Measurements from ENCODE around the gene FANCL. TPM values are rescaled to one million over a fixed set of nuclear protein-coding genes. Genes with fewer than 3 reads are reported as not detected.
"Not testable (repeated sequence)": the region's sequence is repeated elsewhere in the genome, so short reads cannot be mapped to it uniquely, and the experiment has no call there.

FANCL gene
- 24.0 and 27.6 TPM in 2 replicates for total RNA-seq

- intact Hi-C loops (cut with micrococcal nuclease): loop anchor here (2.0 to 5.0 kb wide), 2 partner anchors 111 to 194 kb away; partner anchors contain the start of gene VRK2
- DNase-seq (ENCODE audit: low spot score): peak; percentile 66
- peak within 1 kb of the TSS; percentile 89 for H3K4me3 Mint-ChIP-seq (ENCODE audit: low read depth)
Observed at GRCh38 chr2:58240670-58241545, at the start of gene FANCL. Gene FANCL, minus strand, starts transcription at chr2:58241325. Its CDS starts 12 bp downstream, at chr2:58241313.

GRCh38 chr2:58289029-58289428 is 47.9 kb upstream of the FANCL start:
- intact Hi-C loops (cut with micrococcal nuclease): no loop called here
- Mint-ChIP-seq H3K4me3 (ENCODE audit: low read depth) (no peak overlapping the region), H3K9me3 (no peaks in the 10 kb centered on the region), H3K27me3 (ENCODE audit: low read depth) (peaks cover 5% of the 10 kb centered on the region), H3K27ac (no peak overlapping the region), H3K36me3 (ENCODE audit: low read depth) (no peaks in the 10 kb centered on the region), H3K4me1 (ENCODE audit: low read depth) (no peaks in the 10 kb centered on the region)
- no peak for DNase-seq (ENCODE audit: low spot score)

More at GRCh38 chr2:58240670-58241545, at the start of gene FANCL:
- no peaks in the 10 kb centered on the region for H3K9me3 Mint-ChIP-seq
- H3K4me1 Mint-ChIP-seq (ENCODE audit: low read depth): peaks cover 26% of the 10 kb centered on the region
- peaks cover 4% of the 10 kb centered on the region for H3K36me3 Mint-ChIP-seq (ENCODE audit: low read depth)
- H3K27ac Mint-ChIP-seq: peak within 1 kb of the TSS; percentile 87
- H3K27me3 Mint-ChIP-seq (ENCODE audit: low read depth): peaks cover 15% of the 10 kb centered on the region

- no peak overlapping the region for H3K27ac Mint-ChIP-seq
- no peak for DNase-seq (ENCODE audit: low spot score)
- H3K9me3 Mint-ChIP-seq: no peaks in the 10 kb centered on the region
- no peaks in the 10 kb centered on the region for H3K4me1 Mint-ChIP-seq (ENCODE audit: low read depth)
- H3K36me3 Mint-ChIP-seq (ENCODE audit: low read depth): no peaks in the 10 kb centered on the region
- peaks cover 5% of the 10 kb centered on the region for H3K27me3 Mint-ChIP-seq (ENCODE audit: low read depth)
- no peak overlapping the region for H3K4me3 Mint-ChIP-seq (ENCODE audit: low read depth)
- intact Hi-C loops (cut with micrococcal nuclease): no loop called here
Observed at GRCh38 chr2:58283931-58284330, 42.8 kb upstream of the FANCL start.

GRCh38 chr2:58275144-58275543 is 34.0 kb upstream of the FANCL start:
- H3K4me1 Mint-ChIP-seq (ENCODE audit: low read depth); DNase-seq (ENCODE audit: low spot score); H3K9me3 Mint-ChIP-seq; intact Hi-C loops (cut with micrococcal nuclease); H3K27ac Mint-ChIP-seq; H3K36me3 Mint-ChIP-seq (ENCODE audit: low read depth); H3K4me3 Mint-ChIP-seq (ENCODE audit: low read depth); H3K27me3 Mint-ChIP-seq (ENCODE audit: low read depth): not testable (repeated sequence)

GRCh38 chr2:58271826-58272225 is 30.7 kb upstream of the FANCL start:
- intact Hi-C loops (cut with micrococcal nuclease): no loop called here
- no peak for DNase-seq (ENCODE audit: low spot score)
- H3K27me3 Mint-ChIP-seq (ENCODE audit: low read depth): peaks cover 4% of the 10 kb centered on the region
- no peak overlapping the region for H3K4me3 Mint-ChIP-seq (ENCODE audit: low read depth)
- H3K4me1 Mint-ChIP-seq (ENCODE audit: low read depth): no peaks in the 10 kb centered on the region
- no peaks in the 10 kb centered on the region for H3K36me3 Mint-ChIP-seq (ENCODE audit: low read depth)
- H3K27ac Mint-ChIP-seq: no peak overlapping the region
- no peaks in the 10 kb centered on the region for H3K9me3 Mint-ChIP-seq

GRCh38 chr2:58268685-58269084 is 27.6 kb upstream of the FANCL start:
- Mint-ChIP-seq H3K27ac (no peak overlapping the region), H3K4me3 (ENCODE audit: low read depth) (no peak overlapping the region), H3K27me3 (ENCODE audit: low read depth) (peaks cover 4% of the 10 kb centered on the region), H3K4me1 (ENCODE audit: low read depth) (no peaks in the 10 kb centered on the region), H3K36me3 (ENCODE audit: low read depth) (no peaks in the 10 kb centered on the region), H3K9me3 (no peaks in the 10 kb centered on the region)
- intact Hi-C loops (cut with micrococcal nuclease): no loop called here
- DNase-seq (ENCODE audit: low spot score): no peak

- peaks cover 4% of the 10 kb centered on the region for H3K27me3 Mint-ChIP-seq (ENCODE audit: low read depth)
- DNase-seq (ENCODE audit: low spot score): no peak
- intact Hi-C loops (cut with micrococcal nuclease): no loop called here
- H3K9me3 Mint-ChIP-seq: no peaks in the 10 kb centered on the region
- no peak overlapping the region for H3K4me3 Mint-ChIP-seq (ENCODE audit: low read depth)
- H3K27ac Mint-ChIP-seq: no peak overlapping the region
- no peaks in the 10 kb centered on the region for H3K4me1 Mint-ChIP-seq (ENCODE audit: low read depth)
- H3K36me3 Mint-ChIP-seq (ENCODE audit: low read depth): no peaks in the 10 kb centered on the region
Observed at GRCh38 chr2:58266211-58266610, 25.1 kb upstream of the FANCL start.

GRCh38 chr2:58261209-58261608 is 20.1 kb upstream of the FANCL start:
- no peaks in the 10 kb centered on the region for H3K27me3 Mint-ChIP-seq (ENCODE audit: low read depth)
- H3K9me3 Mint-ChIP-seq: peaks cover 13% of the 10 kb centered on the region
- intact Hi-C loops (cut with micrococcal nuclease): no loop called here
- H3K27ac Mint-ChIP-seq: no peak overlapping the region
- no peak overlapping the region for H3K4me3 Mint-ChIP-seq (ENCODE audit: low read depth)
- DNase-seq (ENCODE audit: low spot score): no peak
- H3K4me1 Mint-ChIP-seq (ENCODE audit: low read depth): peaks cover 2% of the 10 kb centered on the region
- no peaks in the 10 kb centered on the region for H3K36me3 Mint-ChIP-seq (ENCODE audit: low read depth)

- H3K36me3 Mint-ChIP-seq (ENCODE audit: low read depth); H3K27ac Mint-ChIP-seq; DNase-seq (ENCODE audit: low spot score); H3K27me3 Mint-ChIP-seq (ENCODE audit: low read depth); H3K4me3 Mint-ChIP-seq (ENCODE audit: low read depth); H3K4me1 Mint-ChIP-seq (ENCODE audit: low read depth): not testable (repeated sequence)
- peaks cover 13% of the 10 kb centered on the region for H3K9me3 Mint-ChIP-seq
- intact Hi-C loops (cut with micrococcal nuclease): loop anchor here (1.0 kb wide), 1 partner anchor 92 kb away; no protein-coding TSS in a partner anchor
Observed at GRCh38 chr2:58258456-58258855, 17.3 kb upstream of the FANCL start.

- H3K36me3 Mint-ChIP-seq (ENCODE audit: low read depth); H3K27ac Mint-ChIP-seq; DNase-seq (ENCODE audit: low spot score); H3K9me3 Mint-ChIP-seq; intact Hi-C loops (cut with micrococcal nuclease); H3K4me1 Mint-ChIP-seq (ENCODE audit: low read depth); H3K4me3 Mint-ChIP-seq (ENCODE audit: low read depth); H3K27me3 Mint-ChIP-seq (ENCODE audit: low read depth): not testable (repeated sequence)
Observed at GRCh38 chr2:58251331-58252201, 10.4 kb upstream of the FANCL start.

- Mint-ChIP-seq H3K27me3 (ENCODE audit: low read depth) (peaks cover 16% of the 10 kb centered on the region), H3K4me3 (ENCODE audit: low read depth) (peak overlapping the region; percentile 89), H3K36me3 (ENCODE audit: low read depth) (peaks cover 3% of the 10 kb centered on the region), H3K27ac (peak overlapping the region; percentile 87), H3K4me1 (ENCODE audit: low read depth) (peaks cover 26% of the 10 kb centered on the region), H3K9me3 (no peaks in the 10 kb centered on the region)
- no peak for DNase-seq (ENCODE audit: low spot score)
- intact Hi-C loops (cut with micrococcal nuclease): loop anchor here (2.0 to 5.0 kb wide), 2 partner anchors 111 to 195 kb away; partner anchors contain the start of gene VRK2
Observed at GRCh38 chr2:58241546-58241864, 380 bp upstream of the FANCL start.

GRCh38 chr2:58239243-58239925 is 1.7 kb downstream of the FANCL start:
- DNase-seq (ENCODE audit: low spot score): no peak
- H3K36me3 Mint-ChIP-seq (ENCODE audit: low read depth): peaks cover 10% of the 10 kb centered on the region
- peaks cover 28% of the 10 kb centered on the region for H3K4me1 Mint-ChIP-seq (ENCODE audit: low read depth)
- no peak overlapping the region for H3K27ac Mint-ChIP-seq
- no peaks in the 10 kb centered on the region for H3K9me3 Mint-ChIP-seq
- intact Hi-C loops (cut with micrococcal nuclease): no loop called here
- H3K4me3 Mint-ChIP-seq (ENCODE audit: low read depth): no peak overlapping the region
- H3K27me3 Mint-ChIP-seq (ENCODE audit: low read depth): peaks cover 4% of the 10 kb centered on the region
